ENCODE measurements around the gene INPP5E.

The INPP5E gene

DNA sequence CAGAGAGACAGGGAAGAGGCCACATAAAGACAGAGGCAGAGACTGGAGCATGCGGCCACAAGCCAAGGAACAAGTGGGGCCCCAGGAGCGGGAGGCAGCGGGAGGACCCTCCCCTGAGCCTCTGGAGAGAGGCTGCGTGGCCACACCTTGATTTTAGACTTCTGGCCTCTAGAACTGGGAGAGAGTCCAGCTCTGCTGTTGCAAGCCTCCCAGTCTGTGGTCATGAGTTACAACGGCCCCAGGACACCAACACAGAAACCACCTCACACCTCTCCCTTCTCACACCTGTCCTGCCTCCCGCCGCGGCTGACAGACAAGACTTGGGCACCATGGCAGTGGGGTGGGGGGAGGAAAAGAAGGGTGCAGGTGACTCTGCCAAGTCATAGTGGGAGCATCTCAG lies 2.2 kb downstream of the INPP5E start:
- DNase-seq (ENCODE audit: low spot score): peak; percentile 31
- CTCF ChIA-PET: interaction anchor here (0.6 to 0.8 kb wide), 3 partner anchors 33 to 342 kb away, joined by 3 to 4 read pairs (median 3); no protein-coding TSS in a partner anchor
- TF ChIP-seq, protein P1, sequence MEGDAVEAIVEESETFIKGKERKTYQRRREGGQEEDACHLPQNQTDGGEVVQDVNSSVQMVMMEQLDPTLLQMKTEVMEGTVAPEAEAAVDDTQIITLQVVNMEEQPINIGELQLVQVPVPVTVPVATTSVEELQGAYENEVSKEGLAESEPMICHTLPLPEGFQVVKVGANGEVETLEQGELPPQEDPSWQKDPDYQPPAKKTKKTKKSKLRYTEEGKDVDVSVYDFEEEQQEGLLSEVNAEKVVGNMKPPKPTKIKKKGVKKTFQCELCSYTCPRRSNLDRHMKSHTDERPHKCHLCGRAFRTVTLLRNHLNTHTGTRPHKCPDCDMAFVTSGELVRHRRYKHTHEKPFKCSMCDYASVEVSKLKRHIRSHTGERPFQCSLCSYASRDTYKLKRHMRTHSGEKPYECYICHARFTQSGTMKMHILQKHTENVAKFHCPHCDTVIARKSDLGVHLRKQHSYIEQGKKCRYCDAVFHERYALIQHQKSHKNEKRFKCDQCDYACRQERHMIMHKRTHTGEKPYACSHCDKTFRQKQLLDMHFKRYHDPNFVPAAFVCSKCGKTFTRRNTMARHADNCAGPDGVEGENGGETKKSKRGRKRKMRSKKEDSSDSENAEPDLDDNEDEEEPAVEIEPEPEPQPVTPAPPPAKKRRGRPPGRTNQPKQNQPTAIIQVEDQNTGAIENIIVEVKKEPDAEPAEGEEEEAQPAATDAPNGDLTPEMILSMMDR (conservative IDR thresholded peaks at IDR 0.05; ENCODE audit: low read depth): no peak
- POLR2A ChIA-PET (ENCODE audit: low non-redundant PET): no interaction called here
- peak overlapping the region; percentile 77 for H3K27ac ChIP-seq

- H3K27ac ChIP-seq: peak overlapping the region; percentile 16
- ChIA-PET POLR2A (ENCODE audit: low non-redundant PET) (no interaction called here), CTCF (interaction anchor here (0.7 to 1.0 kb wide), 2 partner anchors 11 to 112 kb away, joined by 3 read pairs; no protein-coding TSS in a partner anchor)
- DNase-seq (ENCODE audit: low spot score): no peak
- TF ChIP-seq, protein P1 (conservative IDR thresholded peaks at IDR 0.05; ENCODE audit: low read depth): no peak
These were observed 3.5 kb downstream of the INPP5E start for GRCh38 chr9:136436055-136436634.

DNA sequence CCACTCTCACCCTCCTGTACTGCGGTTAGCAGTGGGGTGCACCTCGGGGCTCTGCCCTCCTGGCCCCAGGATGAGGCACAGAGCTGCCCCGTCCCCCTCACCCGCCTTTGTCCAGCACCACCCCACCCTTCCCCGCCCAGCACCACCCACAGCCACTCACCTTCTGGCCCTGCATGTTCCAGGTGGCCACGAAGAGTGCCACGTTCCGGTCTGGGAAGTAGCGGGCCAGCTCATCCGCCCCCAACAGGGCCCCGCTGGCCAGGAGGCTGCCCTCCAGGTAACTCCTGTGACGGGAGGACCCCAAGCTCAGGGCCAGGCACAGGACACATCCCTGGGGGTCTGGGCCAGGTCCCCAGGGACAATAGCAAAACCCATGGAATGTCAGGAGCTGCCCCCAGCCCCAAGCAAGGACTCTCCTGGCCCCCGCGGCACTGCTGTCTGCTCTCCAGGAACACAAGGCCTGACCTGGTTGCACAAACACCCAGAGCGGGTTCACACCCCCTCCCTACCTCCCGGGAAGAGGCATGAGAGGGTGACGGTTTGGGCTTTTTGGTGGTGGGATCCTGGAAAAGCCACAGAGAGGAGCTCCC lies 5.0 kb downstream of the INPP5E start:
- CTCF ChIA-PET: interaction anchor here (0.6 to 0.7 kb wide), 2 partner anchors 30 to 89 kb away, joined by 3 read pairs; no protein-coding TSS in a partner anchor
- 0 out of 2 replicates have a peak overlapping the region, but pooled peaks have one; percentile 16 for H3K27ac ChIP-seq
- TF ChIP-seq, protein P1 (conservative IDR thresholded peaks at IDR 0.05; ENCODE audit: low read depth): no peak
- DNase-seq (ENCODE audit: low spot score): no peak
- POLR2A ChIA-PET (ENCODE audit: low non-redundant PET): interaction anchor here (0.5 to 0.6 kb wide), 2 partner anchors 141 to 256 kb away, joined by 3 read pairs; no protein-coding TSS in a partner anchor

- no peak for DNase-seq (ENCODE audit: low spot score)
- TF ChIP-seq, protein P1 (conservative IDR thresholded peaks at IDR 0.05; ENCODE audit: low read depth): no peak
- peak overlapping the region; percentile 2; the same call in 1 of the 2 replicates for H3K27ac ChIP-seq
- ChIA-PET CTCF (no interaction called here), POLR2A (ENCODE audit: low non-redundant PET) (interaction anchor here (0.5 to 0.6 kb wide), 2 partner anchors 142 to 256 kb away, joined by 3 read pairs; no protein-coding TSS in a partner anchor)
These were observed 5.6 kb downstream of the INPP5E start for GRCh38 chr9:136433849-136434579.

DNA sequence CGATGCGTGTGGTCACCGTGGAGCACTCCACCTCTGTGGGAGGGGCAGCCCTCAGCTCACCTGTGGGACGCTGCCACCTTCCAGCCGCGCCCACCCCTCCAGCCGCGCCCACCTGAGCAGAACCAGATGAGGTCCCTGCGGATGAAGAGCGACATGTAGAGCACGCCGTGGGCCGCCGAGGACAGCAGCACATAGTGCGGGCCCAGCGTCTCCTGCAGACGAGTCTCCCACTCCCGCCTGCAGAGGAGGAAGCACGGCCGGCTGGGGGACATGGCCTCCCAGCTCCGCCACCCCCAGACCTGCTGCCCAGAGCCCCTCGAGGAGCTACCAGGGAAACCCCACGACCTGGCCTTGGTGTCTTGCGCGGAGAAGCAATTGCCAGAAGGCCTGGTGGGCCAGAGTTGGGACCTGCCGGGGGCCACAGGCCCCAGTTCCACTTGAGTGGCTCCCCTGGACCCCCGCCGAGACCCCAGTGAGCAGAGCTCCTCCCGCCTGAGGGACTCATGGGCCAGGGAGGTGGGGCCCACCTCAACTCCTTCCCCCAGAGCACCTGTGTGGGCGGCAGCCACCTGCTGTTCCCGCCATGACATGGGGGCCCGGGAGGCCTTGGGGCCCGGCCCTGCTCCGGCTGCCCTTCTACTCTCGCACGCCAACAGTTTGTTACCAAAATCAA lies 6.5 kb downstream of the INPP5E start:
- ChIA-PET CTCF (no interaction called here), POLR2A (ENCODE audit: low non-redundant PET) (no interaction called here)
- TF ChIP-seq, protein P1 (conservative IDR thresholded peaks at IDR 0.05; ENCODE audit: low read depth): no peak
- DNase-seq (ENCODE audit: low spot score): no peak
- H3K27ac ChIP-seq: peak overlapping the region; percentile 2; the same call in 1 of the 2 replicates

DNA sequence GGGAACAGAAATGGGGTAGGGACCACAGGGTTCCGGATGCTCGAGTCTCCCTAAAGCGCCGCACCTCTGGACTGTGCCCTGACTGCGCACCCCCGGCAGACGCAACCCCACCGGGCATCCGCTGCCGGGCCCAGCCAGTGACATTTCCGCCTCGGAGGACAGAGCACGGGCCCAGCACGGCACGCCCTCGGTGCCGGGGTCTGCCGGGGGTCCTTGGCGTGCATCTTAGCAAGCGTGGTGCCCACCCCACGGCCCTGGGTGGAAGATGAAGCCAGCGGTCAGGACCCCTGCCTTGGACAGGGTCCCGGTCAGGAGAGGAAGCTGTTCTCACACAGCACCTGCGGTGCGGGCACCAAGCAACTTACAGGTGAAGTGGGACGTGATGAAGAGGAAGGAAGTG lies 7.1 kb downstream of the INPP5E start:
- TF ChIP-seq, protein P1 (conservative IDR thresholded peaks at IDR 0.05; ENCODE audit: low read depth): no peak
- no peak for DNase-seq (ENCODE audit: low spot score)
- POLR2A ChIA-PET (ENCODE audit: low non-redundant PET): no interaction called here
- CTCF ChIA-PET: no interaction called here
- H3K27ac ChIP-seq: no peak overlapping the region
